ENCODE data around the gene TBC1D8.

Gene TBC1D8

GRCh38 chr2:101081375-101081907, 69.7 kb downstream of the TBC1D8 start:
- peak overlapping the region; percentile 92 for H3K27ac ChIP-seq
- TF ChIP-seq ZFX (IDR thresholded peaks at IDR 0.05; ENCODE audit: borderline replicate concordance) (no peak), CTCF (IDR thresholded peaks at IDR 0.05) (no peak)

GRCh38 chr2:101080211-101081068, 70.7 kb downstream of the TBC1D8 start:
- peak overlapping the region; percentile 92 for H3K27ac ChIP-seq

GRCh38 chr2:101076581-101076980, 74.6 kb downstream of the TBC1D8 start:
- peak overlapping the region; percentile 42 for H3K27ac ChIP-seq
- TF ChIP-seq CTCF (IDR thresholded peaks at IDR 0.05) (no peak), ZFX (IDR thresholded peaks at IDR 0.05; ENCODE audit: borderline replicate concordance) (no peak)

More at GRCh38 chr2:101080211-101081068, 70.7 kb downstream of the TBC1D8 start:
- TF ChIP-seq ZFX (IDR thresholded peaks at IDR 0.05; ENCODE audit: borderline replicate concordance) = no peak
- no peak for TF ChIP-seq CTCF (IDR thresholded peaks at IDR 0.05)

- no peak for TF ChIP-seq CTCF (IDR thresholded peaks at IDR 0.05)
- no peak for TF ChIP-seq ZFX (IDR thresholded peaks at IDR 0.05; ENCODE audit: borderline replicate concordance)
- peak overlapping the region; percentile 58 for H3K27ac ChIP-seq
Observed at GRCh38 chr2:101064868-101065549, 86.2 kb downstream of the TBC1D8 start.

- TF ChIP-seq ZFX (IDR thresholded peaks at IDR 0.05; ENCODE audit: borderline replicate concordance) = no peak
- no peak for TF ChIP-seq CTCF (IDR thresholded peaks at IDR 0.05)
- peak overlapping the region; percentile 58 for H3K27ac ChIP-seq
Observed at GRCh38 chr2:101064505-101064867, 86.7 kb downstream of the TBC1D8 start.

- no peak for TF ChIP-seq CTCF (IDR thresholded peaks at IDR 0.05)
- no peak for TF ChIP-seq ZFX (IDR thresholded peaks at IDR 0.05; ENCODE audit: borderline replicate concordance)
- peak overlapping the region; percentile 58 for H3K27ac ChIP-seq
Observed at GRCh38 chr2:101064125-101064502, 87.1 kb downstream of the TBC1D8 start.
